H1 (cell line): ENCODE data around the gene CDH8. TPM values are rescaled to one million over a fixed set of nuclear protein-coding genes. Genes with fewer than 3 reads are reported as not detected.

Source experiments
- CHD2 ChIP-seq: IDR thresholded peaks from 2 replicates; pipeline ENCODE4 v1.6.1; 2012; ENCODE audit warnings: low read length, improper control_type of control experiment
- FOSL1 ChIP-seq: IDR thresholded peaks from 2 replicates; pipeline ENCODE4 v1.6.1; 2011; ENCODE audit warnings: mild to moderate bottlenecking, low read depth, low read length, moderate library complexity; ENCODE audit not compliant: insufficient read depth
- PHF8 ChIP-seq: fragments of 200-600 bp; sonication (generic); conservative IDR thresholded peaks from 2 replicates; pipeline ENCODE4 v1.7.1; 2012; ENCODE audit warnings: low read depth, mild to moderate bottlenecking, inconsistent platforms, low read length, moderate library complexity
- polyA plus RNA-seq, 7 experiments: library from polyadenylated mRNA; depleted of rRNA in 3 of 7; stranded (reverse) in 5 of 7; unstranded in 2 of 7; fragments of >200 nt in 5 of 7; fragments of 200-250 nt in 2 of 7; gene quantifications; 1 replicate in 5 of 7; 2 replicates in 1 of 7; 4 replicates in 1 of 7; pipeline versions ENCODE4 v1.2.1 to v1.2.3, GENCODE V29; 2011 to 2013; ENCODE audit warnings: missing spikeins in 2 of 7, mixed read lengths in 2 of 7
- total RNA-seq: library from RNA; stranded (reverse); fragmentation: NEBNext Ultra II Directional; extraction: Animal tissue kit (Norgen Biotek cat#: 25700); gene quantifications from 2 replicates; pipeline ENCODE4 v1.2.1, GENCODE V29; 2021
- TF ChIP-seq, protein P1 (sequence below), 3 experiments: IDR thresholded peaks; 1 replicate in 2 of 3; 2 replicates in 1 of 3; pipeline versions ENCODE4 v1.5.1 to v1.6.1; 2011; ENCODE audit warnings: low read length in 3 of 3, mild to moderate bottlenecking in 3 of 3, inconsistent platforms in 2 of 3, low read depth in 1 of 3, moderate library complexity in 1 of 3; ENCODE audit not compliant: insufficient read depth in 1 of 3; ENCODE audit errors: control extremely low read depth in 1 of 3

Gene CDH8
- total and polyA plus RNA-seq, 2 of the 8 experiments (the other 6 are each of a cell fraction or from before 2014, with no cell fraction given), result 7.7 to 8.4 TPM

DNA sequence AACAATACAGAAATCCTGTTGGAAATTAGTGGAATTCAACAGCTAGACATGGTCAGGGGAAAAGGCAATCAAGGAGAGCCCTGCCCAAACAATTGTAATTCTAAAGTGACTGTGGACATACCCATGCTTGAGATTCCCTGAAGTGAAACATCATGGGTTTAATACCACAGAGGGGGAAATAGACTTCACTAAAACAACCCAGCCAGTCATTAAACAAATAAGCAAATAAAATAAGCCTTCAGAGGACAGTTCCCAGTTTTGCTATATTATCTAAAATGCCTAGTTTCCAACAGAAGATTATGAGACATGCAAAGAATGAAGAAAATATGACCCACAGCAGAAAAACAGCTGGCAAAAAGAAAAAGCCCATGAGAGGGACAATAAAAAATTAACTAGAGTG is 376.3 kb downstream of the CDH8 start (continued):
- TF ChIP-seq, protein P1, sequence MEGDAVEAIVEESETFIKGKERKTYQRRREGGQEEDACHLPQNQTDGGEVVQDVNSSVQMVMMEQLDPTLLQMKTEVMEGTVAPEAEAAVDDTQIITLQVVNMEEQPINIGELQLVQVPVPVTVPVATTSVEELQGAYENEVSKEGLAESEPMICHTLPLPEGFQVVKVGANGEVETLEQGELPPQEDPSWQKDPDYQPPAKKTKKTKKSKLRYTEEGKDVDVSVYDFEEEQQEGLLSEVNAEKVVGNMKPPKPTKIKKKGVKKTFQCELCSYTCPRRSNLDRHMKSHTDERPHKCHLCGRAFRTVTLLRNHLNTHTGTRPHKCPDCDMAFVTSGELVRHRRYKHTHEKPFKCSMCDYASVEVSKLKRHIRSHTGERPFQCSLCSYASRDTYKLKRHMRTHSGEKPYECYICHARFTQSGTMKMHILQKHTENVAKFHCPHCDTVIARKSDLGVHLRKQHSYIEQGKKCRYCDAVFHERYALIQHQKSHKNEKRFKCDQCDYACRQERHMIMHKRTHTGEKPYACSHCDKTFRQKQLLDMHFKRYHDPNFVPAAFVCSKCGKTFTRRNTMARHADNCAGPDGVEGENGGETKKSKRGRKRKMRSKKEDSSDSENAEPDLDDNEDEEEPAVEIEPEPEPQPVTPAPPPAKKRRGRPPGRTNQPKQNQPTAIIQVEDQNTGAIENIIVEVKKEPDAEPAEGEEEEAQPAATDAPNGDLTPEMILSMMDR (IDR thresholded peaks at IDR 0.05; ENCODE audit: control extremely low read depth in 1 of 3, insufficient read depth in 1 of 3, low read depth in 1 of 3, low read length in 3 of 3), result no peak
- no peak for TF ChIP-seq FOSL1
- no peak for TF ChIP-seq CHD2
- TF ChIP-seq PHF8, result no peak
